ENCODE results near the gene AFF3.
A peak's percentile ranks its signal among the peaks of the same experiment; 100 is the strongest.
"Not testable (repeated sequence)": the region's sequence is repeated elsewhere in the genome, so short reads cannot be mapped to it uniquely, and the experiment has no call there.

AFF3 gene

GRCh38 chr2:100145893-100146656 lies 3.7 kb upstream of the AFF3 start:
- DNase-seq, result no peak

GRCh38 chr2:100143286-100143685 lies 896 bp upstream of the AFF3 start:
- DNase-seq, result no peak

GRCh38 chr2:100141906-100142305 lies 484 bp downstream of the AFF3 start:
- DNase-seq, result no peak

GRCh38 chr2:100140582-100140981 lies 1.8 kb downstream of the AFF3 start:
- DNase-seq, result peak in 1 of 2 donors; percentile 45

DNA sequence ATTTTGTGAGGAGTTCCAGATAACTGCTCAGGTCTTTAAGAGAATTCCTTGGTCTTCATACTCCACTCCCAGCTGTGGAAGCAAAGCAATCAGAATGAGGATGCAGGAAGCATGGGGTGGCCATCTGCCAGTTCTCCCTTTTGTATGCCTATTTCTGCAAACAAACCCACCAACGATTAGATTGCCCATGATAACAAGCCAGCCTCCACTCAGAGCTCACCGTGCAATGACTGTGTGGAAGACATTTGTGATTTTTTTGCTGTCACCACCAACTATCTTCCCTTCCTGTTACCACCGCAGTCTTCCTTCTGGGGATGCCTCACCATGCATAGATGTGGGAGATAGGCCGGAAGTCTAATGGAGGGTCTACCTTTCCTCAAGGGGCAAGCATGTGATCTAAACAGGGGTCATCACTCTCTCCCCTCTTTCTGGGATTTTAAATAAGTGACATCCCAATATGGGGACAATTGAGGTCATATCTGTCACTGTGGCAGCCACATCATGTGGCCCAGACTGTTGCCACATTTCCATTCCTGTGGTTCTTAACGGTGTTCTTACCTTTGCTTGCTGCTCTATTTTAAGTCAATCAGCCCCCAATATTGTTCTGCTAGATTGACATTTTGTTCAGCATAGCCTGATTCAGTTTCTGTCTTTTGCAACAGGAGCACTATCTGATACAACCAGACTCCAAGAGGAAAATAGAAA lies 4.4 kb downstream of the AFF3 start:
- no peak for DNase-seq

- no peak for DNase-seq
Observed at GRCh38 chr2:100137318-100137717, 5.1 kb downstream of the AFF3 start.

DNA sequence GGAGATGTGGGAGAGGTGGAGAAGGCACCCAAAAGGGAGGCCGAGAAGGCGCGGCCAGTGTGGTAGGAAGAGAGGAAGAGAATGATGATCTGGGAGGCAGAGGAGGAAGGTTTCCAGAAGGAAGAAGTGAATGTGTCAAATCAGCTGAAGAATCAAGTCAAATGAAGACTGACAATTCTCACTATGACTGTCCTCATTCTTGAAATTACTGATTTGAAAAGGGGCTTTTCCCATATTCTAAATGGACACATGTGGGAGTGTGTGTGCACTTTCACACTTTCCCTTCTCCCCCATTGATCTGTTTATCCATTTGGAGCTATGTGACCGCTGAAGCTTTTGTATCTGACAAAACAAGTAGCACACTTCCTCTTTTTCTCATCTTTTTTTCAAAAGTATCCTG lies 6.1 kb downstream of the AFF3 start:
- no peak for DNase-seq

DNA sequence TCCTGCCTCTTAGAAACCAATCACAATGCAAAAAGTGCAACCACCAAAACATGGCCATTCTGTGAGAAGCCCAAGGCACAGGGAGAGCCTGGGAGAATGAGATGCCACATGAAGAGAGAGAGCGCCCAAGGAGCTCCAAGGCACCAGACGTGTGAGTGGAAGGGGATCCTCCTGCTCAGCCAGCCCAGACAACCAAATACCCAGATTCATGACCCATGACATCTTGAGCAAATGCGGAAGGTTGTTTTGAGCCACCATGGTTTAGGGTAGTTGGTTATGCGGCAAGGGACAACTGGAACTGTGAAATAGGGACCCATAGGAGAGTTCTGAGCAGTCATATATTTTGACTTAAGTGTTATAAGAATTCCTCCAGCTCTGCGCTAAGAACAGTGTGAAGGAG lies 7.0 kb downstream of the AFF3 start:
- DNase-seq, result no peak

GRCh38 chr2:100130595-100131391 lies 11.6 kb downstream of the AFF3 start:
- no peak for DNase-seq

DNA sequence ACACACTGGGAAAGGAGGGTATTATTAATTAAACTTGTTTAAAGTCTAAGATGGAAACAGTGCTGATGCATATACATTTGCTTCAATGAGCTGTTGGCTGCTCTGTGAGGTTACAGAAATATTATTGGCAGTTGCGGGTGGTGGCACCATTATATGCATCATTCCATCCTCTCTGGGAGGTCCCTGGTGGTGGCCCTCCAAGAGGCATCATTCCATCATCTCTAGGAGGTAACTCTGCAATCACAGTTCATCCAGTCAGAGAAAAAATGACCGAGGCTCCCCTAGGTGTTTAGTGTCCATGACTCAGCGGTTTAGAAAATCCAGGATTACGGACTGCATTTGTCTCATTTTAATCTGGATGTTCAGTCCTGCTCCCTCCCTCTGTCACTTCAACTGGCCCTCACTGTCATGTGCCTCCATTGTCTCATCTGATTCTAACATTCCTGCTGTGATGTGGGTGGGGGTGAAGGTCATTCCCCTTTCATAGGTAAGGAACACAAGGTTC lies 15.4 kb downstream of the AFF3 start:
- no peak for DNase-seq

DNA sequence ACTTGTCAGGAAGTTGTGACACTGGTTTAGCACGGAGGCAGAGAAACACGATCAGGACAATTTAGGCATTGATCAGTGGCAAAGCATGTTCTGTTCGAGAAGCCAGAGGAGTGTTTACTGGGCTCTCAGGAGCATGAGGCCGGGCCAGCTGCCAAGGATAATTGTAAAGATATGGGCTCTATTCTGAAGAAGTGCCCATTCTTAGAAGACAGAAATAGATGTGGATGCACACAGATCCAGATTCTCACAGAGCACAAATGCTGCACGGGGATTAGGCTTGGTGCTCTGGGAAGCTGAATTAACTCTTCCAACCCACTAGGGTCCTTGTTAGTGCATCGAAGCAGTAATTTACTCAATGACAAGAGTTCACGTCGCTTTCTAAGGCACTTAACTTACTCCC lies 16.2 kb downstream of the AFF3 start:
- DNase-seq, result no peak

DNA sequence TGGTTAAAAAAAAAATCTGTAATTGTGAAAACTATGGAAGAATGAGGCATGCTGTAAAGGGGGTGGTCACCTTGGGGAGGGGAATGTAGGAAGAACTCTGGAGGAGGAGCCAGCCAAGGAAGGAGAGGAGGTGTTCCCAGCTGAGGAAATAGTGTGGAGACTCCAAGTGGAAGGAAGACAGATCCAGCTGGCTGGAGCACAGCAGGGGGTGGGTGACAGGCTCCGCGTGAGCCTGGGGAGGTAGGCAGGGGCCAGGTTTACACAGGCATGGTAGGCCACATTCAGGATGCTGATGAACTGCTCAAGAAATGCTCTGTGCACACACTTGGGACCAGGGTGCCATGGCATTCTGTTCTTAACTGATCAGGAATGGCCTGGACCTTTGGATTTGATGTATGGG lies 16.8 kb downstream of the AFF3 start:
- DNase-seq, result no peak

DNA sequence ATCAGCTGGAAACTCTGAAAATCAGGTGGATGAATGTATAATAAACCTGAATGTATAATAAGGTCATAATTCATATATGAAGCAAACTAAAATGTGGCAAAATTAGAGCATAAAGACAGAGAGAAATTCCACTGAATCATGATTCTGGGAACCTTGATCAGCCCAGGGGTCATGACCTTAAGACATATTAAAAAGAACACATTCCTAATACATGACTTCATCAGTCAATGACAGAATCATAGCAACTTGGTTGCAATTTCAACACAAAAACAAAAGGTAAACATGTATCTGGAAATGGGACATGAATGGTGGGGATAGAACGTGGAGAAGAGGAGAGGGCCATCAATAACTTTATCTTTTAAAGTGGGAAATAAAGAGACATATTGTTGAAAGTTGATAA lies 17.6 kb downstream of the AFF3 start:
- no peak for DNase-seq

DNA sequence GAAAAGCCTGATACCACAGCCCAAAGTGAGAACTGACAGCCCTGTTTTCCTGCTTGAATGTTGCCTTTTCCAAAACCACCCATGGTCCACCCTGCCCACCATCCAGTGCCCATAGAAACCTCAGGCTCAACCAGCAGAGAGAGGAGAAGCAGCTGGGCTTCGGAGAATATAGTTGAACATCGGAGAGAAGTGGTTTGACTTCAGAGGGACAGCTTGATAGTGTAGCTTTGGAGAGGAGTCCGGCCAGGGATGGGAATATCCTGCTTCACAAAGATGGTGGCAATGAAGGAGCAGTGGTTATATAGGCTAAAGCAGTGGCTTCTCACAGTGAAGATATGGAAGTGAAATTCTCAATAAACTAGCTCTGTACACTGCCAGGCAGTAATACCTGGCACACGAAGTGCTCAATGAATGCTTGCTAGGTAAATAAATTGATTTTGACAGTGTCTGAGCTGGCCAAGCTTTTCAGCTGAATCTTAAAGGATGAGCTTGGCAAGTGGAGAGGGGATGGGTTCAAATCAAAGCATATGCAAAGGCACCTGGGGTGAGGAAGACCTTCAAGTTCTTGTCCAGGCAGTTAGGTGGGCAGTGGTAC lies 21.2 kb downstream of the AFF3 start:
- DNase-seq, result no peak

- no peak for DNase-seq
Observed at GRCh38 chr2:100119235-100119634, 23.2 kb downstream of the AFF3 start.

GRCh38 chr2:100113990-100114433 lies 28.4 kb downstream of the AFF3 start:
- DNase-seq, result no peak

DNA sequence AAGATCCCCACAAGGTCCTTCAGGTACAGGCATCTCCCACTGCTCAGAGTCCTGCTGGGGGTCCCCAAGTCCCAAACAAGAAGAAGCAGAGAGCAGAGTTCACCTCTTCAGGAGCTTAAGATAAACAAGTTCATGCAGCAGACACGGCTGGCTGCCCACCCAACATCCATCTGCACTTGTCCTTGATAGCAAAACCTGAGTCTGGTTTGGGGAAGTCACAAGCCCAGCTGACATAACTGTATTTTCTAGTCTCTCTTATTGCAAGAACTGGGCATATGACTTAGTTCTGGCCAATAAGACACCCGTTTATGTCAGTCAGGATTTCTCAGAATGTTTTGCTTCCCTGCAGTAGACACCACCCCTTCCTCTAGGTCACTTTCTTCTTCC lies 31.8 kb downstream of the AFF3 start:
- peak in 1 of 2 donors; percentile 29 for DNase-seq

GRCh38 chr2:100109986-100110613 lies 32.3 kb downstream of the AFF3 start:
- no peak for DNase-seq

DNA sequence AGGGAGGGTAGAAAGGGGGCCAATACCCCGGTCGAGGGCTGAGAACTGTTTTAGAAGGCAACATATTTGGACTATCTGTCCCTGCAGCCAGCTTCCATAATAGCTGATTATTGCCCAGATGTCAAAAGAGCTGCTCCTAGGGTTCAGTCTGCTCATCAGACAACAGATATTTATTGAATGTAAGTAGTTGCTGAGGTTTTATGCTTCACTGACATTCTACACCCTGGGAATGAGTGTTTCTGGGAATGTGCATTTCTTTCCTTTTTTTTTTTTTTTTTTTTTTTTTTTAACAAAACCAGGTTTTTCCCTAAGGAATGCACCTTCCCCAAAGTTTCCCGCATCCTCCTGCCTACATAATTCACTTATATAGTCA lies 33.8 kb downstream of the AFF3 start:
- not testable (repeated sequence) for DNase-seq

- no peak for DNase-seq
Observed at GRCh38 chr2:100107906-100108647, 34.3 kb downstream of the AFF3 start.

DNA sequence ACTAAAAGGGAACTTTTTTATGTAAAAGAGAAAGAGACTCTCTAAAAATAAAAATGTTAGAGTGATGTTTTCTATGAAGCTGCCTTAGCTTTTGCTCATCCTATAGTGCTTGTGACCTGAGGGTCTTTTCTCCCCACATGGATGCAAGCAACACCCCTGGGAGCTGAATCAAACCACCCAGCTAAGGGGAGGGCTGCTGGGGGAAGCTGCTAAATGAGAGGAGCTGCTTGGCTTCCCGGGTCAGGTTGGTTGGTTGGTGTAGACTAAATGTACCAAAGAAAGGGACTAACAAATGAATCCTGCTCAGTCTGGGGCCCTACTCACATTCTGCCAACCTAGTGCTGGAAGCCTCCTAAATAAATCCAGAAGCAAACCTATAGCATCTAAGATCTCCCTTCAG lies 35.0 kb downstream of the AFF3 start:
- no peak for DNase-seq

- DNase-seq, result no peak
Observed at GRCh38 chr2:100106460-100106859, 35.9 kb downstream of the AFF3 start.

All from CD4-positive, alpha-beta T cell treated with Interleukin-1 beta for 1 hour (primary cell).